NCI-H1092 treated with DMSO at 0.1 percent for 48 hours (cell line): ENCODE measurements around the gene MEIOB.

Source experiments
- DNase-seq: peaks from one replicate; lab custom pipeline; 2025; lab: John Stamatoyannopoulos, UW

MEIOB gene

DNA sequence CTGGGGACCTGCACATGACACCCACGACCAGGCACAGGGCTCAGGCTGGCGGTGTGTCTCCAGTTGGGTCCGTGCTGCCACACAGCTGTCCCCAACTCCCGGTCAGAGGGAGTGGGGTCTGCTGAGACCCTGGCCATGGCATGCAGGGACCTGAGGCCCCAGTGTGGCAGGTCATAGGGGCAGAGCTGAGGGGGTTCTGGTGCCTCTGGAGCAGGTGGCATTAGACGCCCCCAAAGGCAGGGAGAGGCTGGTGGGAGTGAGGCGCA is 85.0 kb downstream of the MEIOB start:
- no peak for DNase-seq

- no peak for DNase-seq
Observed at GRCh38 chr16:1786242-1787055, 85.5 kb downstream of the MEIOB start.

GRCh38 chr16:1785846-1786170 is 86.2 kb downstream of the MEIOB start:
- no peak for DNase-seq

DNA sequence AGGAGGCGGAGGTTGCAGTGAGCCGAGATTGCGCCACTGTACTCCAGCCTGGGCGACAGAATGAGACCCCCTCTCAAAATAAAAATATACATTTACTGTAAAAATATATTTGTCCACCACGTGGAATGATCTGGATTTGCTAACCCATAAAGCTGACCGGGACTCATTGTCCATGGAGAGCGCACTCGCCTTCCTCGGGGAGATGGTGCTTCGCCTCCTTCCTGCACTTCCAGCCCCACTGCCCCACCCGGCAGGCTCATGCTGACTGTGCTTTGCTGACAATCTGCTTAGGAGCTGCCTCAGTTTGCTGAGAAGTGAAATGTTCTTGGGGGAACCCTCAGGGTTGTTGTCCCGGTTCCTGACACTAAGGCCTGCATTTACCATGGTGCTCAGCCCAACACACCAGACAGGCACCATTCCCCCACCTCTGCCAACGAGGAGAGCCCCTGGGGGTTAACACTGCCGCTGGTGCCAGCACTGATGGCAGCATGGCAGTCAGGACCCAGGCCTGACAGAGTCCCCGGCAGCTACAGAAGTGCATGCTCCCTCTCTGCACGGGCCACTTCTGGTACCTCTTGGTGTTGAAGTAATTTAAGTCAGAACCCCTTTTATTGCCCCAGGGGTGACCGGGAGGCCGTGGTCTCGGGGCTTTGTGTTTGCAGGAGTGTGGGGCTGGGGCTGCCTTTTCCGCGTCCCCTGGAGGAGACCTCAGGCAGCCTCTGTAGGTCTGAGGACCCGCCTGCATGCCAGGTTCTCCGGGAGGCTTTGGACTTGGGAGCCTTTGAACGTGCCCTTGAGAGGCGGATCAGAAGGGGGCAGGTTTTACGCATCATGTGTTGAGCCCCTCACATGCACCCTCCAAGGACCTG is 86.8 kb downstream of the MEIOB start:
- DNase-seq = no peak
